CD4-positive, CD25-positive, alpha-beta regulatory T cell (primary cell): ENCODE data around the gene OSBPL3. TPM values are rescaled to one million over a fixed set of nuclear protein-coding genes. Genes with fewer than 3 reads are reported as not detected.
A peak's percentile ranks its signal among the peaks of the same experiment; 100 is the strongest.

ENCODE experiments used
- ATAC-seq, 2 donors: fragments of 150-1000 bp; cut with Tn5 transposase; one replicate each; pipeline ENCODE4 v1.10.0; 2021; ENCODE audit warnings: low read depth in 2 of 2, moderate number of reproducible peaks in 2 of 2, moderate library complexity in 1 of 2
- DNase-seq, 3 donors: peaks; one replicate each; pipeline versions ENCODE4 v3.0.0 to v3.0.0-alpha.2; 2012 to 2022; ENCODE audit warnings: mixed read lengths in 1 of 3
- H3K27ac ChIP-seq: one replicate; pipeline ENCODE4 v1.7.0; 2013; ENCODE audit warnings: mild to moderate bottlenecking, low read length; ENCODE audit not compliant: insufficient read depth, poor library complexity, severe bottlenecking
- H3K27me3 ChIP-seq: one replicate; pipeline ENCODE4 v1.7.0; 2013; ENCODE audit warnings: low read length; ENCODE audit not compliant: control insufficient read depth, insufficient read depth
- H3K36me3 ChIP-seq: one replicate; pipeline ENCODE4 v1.7.0; 2013; ENCODE audit warnings: mild to moderate bottlenecking, low read length, moderate library complexity; ENCODE audit not compliant: control insufficient read depth, insufficient read depth
- H3K4me1 ChIP-seq: 2 replicates; pipeline ENCODE4 v1.7.0; 2013; ENCODE audit warnings: mild to moderate bottlenecking, low read length; ENCODE audit not compliant: insufficient read depth, control insufficient read depth, poor library complexity, severe bottlenecking
- H3K4me3 ChIP-seq: one replicate; pipeline ENCODE4 v1.7.0; 2013; ENCODE audit warnings: low read depth, mild to moderate bottlenecking, low read length, moderate library complexity
- H3K9me3 ChIP-seq, 2 experiments: 1 replicate in 1 of 2; 2 replicates in 1 of 2; pipeline ENCODE4 v1.7.0; 2013; ENCODE audit warnings: low read length in 2 of 2, mild to moderate bottlenecking in 1 of 2, moderate library complexity in 1 of 2; ENCODE audit not compliant: control insufficient read depth in 2 of 2
- H3K27ac Mint-ChIP-seq, 3 donors: one replicate each; pipeline ENCODE4 v1.8.0; 2020 to 2022; ENCODE audit warnings: mild to moderate bottlenecking in 3 of 3, mixed read lengths in 3 of 3, moderate library complexity in 2 of 3
- H3K27me3 Mint-ChIP-seq: one replicate; pipeline ENCODE4 v1.8.0; 2022; ENCODE audit warnings: mild to moderate bottlenecking, mixed read lengths
- H3K36me3 Mint-ChIP-seq: one replicate; pipeline ENCODE4 v1.8.0; 2020; ENCODE audit warnings: mixed read lengths
- H3K4me1 Mint-ChIP-seq, 4 donors: one replicate each; pipeline ENCODE4 v1.8.0; 2020 to 2022; ENCODE audit warnings: mixed read lengths in 4 of 4, mild to moderate bottlenecking in 1 of 4
- H3K4me3 Mint-ChIP-seq, 4 donors: one replicate each; pipeline ENCODE4 v1.8.0; 2020 to 2022; ENCODE audit warnings: mild to moderate bottlenecking in 4 of 4, mixed read lengths in 4 of 4, moderate library complexity in 3 of 4
- H3K9me3 Mint-ChIP-seq, 7 donors: one replicate each; pipeline ENCODE4 v1.8.0; 2020 to 2022; ENCODE audit warnings: mixed read lengths in 7 of 7, mild to moderate bottlenecking in 3 of 7, moderate library complexity in 2 of 7
- polyA plus RNA-seq, 4 donors: library from polyadenylated mRNA; unstranded; fragments of 300-500 nt; fragmentation: Illumina TruSeq; gene quantifications; one replicate each; pipeline ENCODE4 v1.2.3, GENCODE V29; 2021
- total RNA-seq: library from RNA; stranded (reverse); gene quantifications from one replicate; pipeline ENCODE4 v1.2.3, GENCODE V29; 2022

OSBPL3 gene
- total and polyA plus RNA-seq, 5 donors from 2014 or later, result 9.1 to 43.0 (median 14.3) TPM

- DNase-seq (peak; percentile 64 to 92 (median 82)), ATAC-seq (peak; percentile 59 to 62)
- Histone ChIP-seq H3K27ac (peak overlapping the region; percentile 82), H3K36me3 (no peaks in the 10 kb centered on the region), H3K4me3 (no peak overlapping the region), H3K4me1 (peaks cover 52% of the 10 kb centered on the region), H3K27me3 (no peaks in the 10 kb centered on the region), H3K9me3 (no peaks in the 10 kb centered on the region)
- H3K4me1 Mint-ChIP-seq, result peaks cover 32 to 69% (median 52%) of the 10 kb centered on the region in 4 donors
- H3K9me3 Mint-ChIP-seq, result peaks cover 0 to 2% (median 0%) of the 10 kb centered on the region in 7 donors
- peak overlapping the region; percentile 93 to 98 (median 96) for H3K4me3 Mint-ChIP-seq
- H3K27me3 Mint-ChIP-seq, result peaks cover 10% of the 10 kb centered on the region
- peaks cover 7% of the 10 kb centered on the region for H3K36me3 Mint-ChIP-seq
- H3K27ac Mint-ChIP-seq, result peak overlapping the region in 2 of 3 donors; percentile 87 to 89
These were observed 512 bp downstream of the OSBPL3 start for GRCh38 chr7:24979470-24979862.

GRCh38 chr7:24978843-24979469, 1.0 kb downstream of the OSBPL3 start:
- Histone ChIP-seq H3K27me3 (no peaks in the 10 kb centered on the region), H3K36me3 (no peaks in the 10 kb centered on the region), H3K9me3 (no peaks in the 10 kb centered on the region), H3K4me1 (peaks cover 52% of the 10 kb centered on the region), H3K4me3 (peak overlapping the region; percentile 85), H3K27ac (peak overlapping the region; percentile 82)
- peak overlapping the region; percentile 87 to 92 (median 89) for H3K27ac Mint-ChIP-seq
- ATAC-seq (no peak), DNase-seq (no peak)
- H3K36me3 Mint-ChIP-seq, result peaks cover 8% of the 10 kb centered on the region
- H3K9me3 Mint-ChIP-seq, result peaks cover 0 to 2% (median 0%) of the 10 kb centered on the region in 7 donors
- H3K4me3 Mint-ChIP-seq, result peak overlapping the region; percentile 93 to 98 (median 96)
- peaks cover 10% of the 10 kb centered on the region for H3K27me3 Mint-ChIP-seq
- peaks cover 32 to 74% (median 54%) of the 10 kb centered on the region in 4 donors for H3K4me1 Mint-ChIP-seq

GRCh38 chr7:24975644-24976260, 4.2 kb downstream of the OSBPL3 start:
- DNase-seq, result no peak
- Histone ChIP-seq H3K4me3 (no peak overlapping the region), H3K27me3 (no peaks in the 10 kb centered on the region), H3K36me3 (no peaks in the 10 kb centered on the region), H3K4me1 (peaks cover 60% of the 10 kb centered on the region), H3K9me3 (no peaks in the 10 kb centered on the region), H3K27ac (no peak overlapping the region)
- Mint-ChIP-seq H3K4me1 (peaks cover 50 to 83% (median 65%) of the 10 kb centered on the region in 4 donors), H3K27me3 (peaks cover 4% of the 10 kb centered on the region), H3K36me3 (peaks cover 8% of the 10 kb centered on the region), H3K9me3 (no peaks in the 10 kb centered on the region), H3K4me3 (peak overlapping the region in 3 of 4 donors; percentile 2 to 71 (median 52)), H3K27ac (no peak overlapping the region)
- no peak for ATAC-seq

- no peaks in the 10 kb centered on the region for H3K36me3 ChIP-seq
- H3K27ac ChIP-seq, result no peak overlapping the region
- H3K27me3 ChIP-seq, result no peaks in the 10 kb centered on the region
- Mint-ChIP-seq H3K4me3 (peak overlapping the region in 1 of 4 donors; percentile 71), H3K36me3 (peaks cover 8% of the 10 kb centered on the region), H3K27ac (no peak overlapping the region), H3K9me3 (no peaks in the 10 kb centered on the region), H3K4me1 (peaks cover 53 to 83% (median 65%) of the 10 kb centered on the region in 4 donors), H3K27me3 (peaks cover under 1% of the 10 kb centered on the region)
- no peak for ATAC-seq
- H3K4me1 ChIP-seq, result peaks cover 55% of the 10 kb centered on the region
- DNase-seq, result no peak
- no peak overlapping the region for H3K4me3 ChIP-seq
- no peaks in the 10 kb centered on the region for H3K9me3 ChIP-seq
These were observed 4.8 kb downstream of the OSBPL3 start for GRCh38 chr7:24975172-24975571.

GRCh38 chr7:24974026-24974832, 5.7 kb downstream of the OSBPL3 start:
- peaks cover 55% of the 10 kb centered on the region for H3K4me1 ChIP-seq
- Mint-ChIP-seq H3K36me3 (peaks cover 8% of the 10 kb centered on the region), H3K27ac (peak overlapping the region in 2 of 3 donors; percentile 4 to 48), H3K4me3 (peak overlapping the region in 2 of 4 donors; percentile 1 to 32), H3K9me3 (no peaks in the 10 kb centered on the region), H3K4me1 (peaks cover 57 to 87% (median 72%) of the 10 kb centered on the region in 4 donors), H3K27me3 (no peaks in the 10 kb centered on the region)
- H3K9me3 ChIP-seq, result no peaks in the 10 kb centered on the region
- no peak overlapping the region for H3K27ac ChIP-seq
- ATAC-seq (no peak), DNase-seq (no peak)
- no peak overlapping the region for H3K4me3 ChIP-seq
- no peaks in the 10 kb centered on the region for H3K27me3 ChIP-seq
- no peaks in the 10 kb centered on the region for H3K36me3 ChIP-seq

- H3K4me3 Mint-ChIP-seq, result no peak overlapping the region
These were observed 7.0 kb downstream of the OSBPL3 start for GRCh38 chr7:24972991-24973390.

GRCh38 chr7:24972166-24972477, 7.9 kb downstream of the OSBPL3 start:
- Mint-ChIP-seq H3K9me3 (no peaks in the 10 kb centered on the region), H3K4me3 (peak overlapping the region in 3 of 4 donors; percentile 2 to 64 (median 39)), H3K27me3 (no peaks in the 10 kb centered on the region), H3K4me1 (peaks cover 58 to 76% (median 67%) of the 10 kb centered on the region in 4 donors), H3K36me3 (peaks cover 7% of the 10 kb centered on the region), H3K27ac (peak overlapping the region in 2 of 3 donors; percentile 31 to 84)
- no peak overlapping the region for H3K27ac ChIP-seq
- no peaks in the 10 kb centered on the region for H3K27me3 ChIP-seq
- no peak overlapping the region for H3K4me3 ChIP-seq
- DNase-seq (no peak), ATAC-seq (no peak)
- H3K36me3 ChIP-seq, result no peaks in the 10 kb centered on the region
- no peaks in the 10 kb centered on the region for H3K9me3 ChIP-seq
- peaks cover 45% of the 10 kb centered on the region for H3K4me1 ChIP-seq

More at GRCh38 chr7:24972991-24973390, 7.0 kb downstream of the OSBPL3 start:
- no peaks in the 10 kb centered on the region for H3K27me3 ChIP-seq
- Mint-ChIP-seq H3K9me3 (no peaks in the 10 kb centered on the region), H3K36me3 (peaks cover 8% of the 10 kb centered on the region), H3K27ac (no peak overlapping the region), H3K27me3 (no peaks in the 10 kb centered on the region), H3K4me1 (peaks cover 53 to 75% (median 64%) of the 10 kb centered on the region in 4 donors)
- H3K36me3 ChIP-seq, result no peaks in the 10 kb centered on the region
- no peaks in the 10 kb centered on the region for H3K9me3 ChIP-seq
- no peak for DNase-seq
- peaks cover 45% of the 10 kb centered on the region for H3K4me1 ChIP-seq
- H3K27ac ChIP-seq, result no peak overlapping the region
- no peak for ATAC-seq
- no peak overlapping the region for H3K4me3 ChIP-seq
